HG03045 (cell line): ENCODE measurements around the gene CENPL.
A peak's percentile ranks its signal among the peaks of the same experiment; 100 is the strongest.
"Not testable (repeated sequence)": the region's sequence is repeated elsewhere in the genome, so short reads cannot be mapped to it uniquely, and the experiment has no call there.

ENCODE experiments used
- ATAC-seq: cut with Tn5 transposase; IDR thresholded peaks from one replicate; pipeline ENCODE4 v1.9.1; 2021; ENCODE audit warnings: mild to moderate bottlenecking, moderate library complexity; ENCODE audit not compliant: unreplicated experiment

Gene CENPL

GRCh38 chr1:173857363-173857917, 32.8 kb upstream of the CENPL start:
- ATAC-seq: no peak

- ATAC-seq: no peak
Observed at GRCh38 chr1:173856903-173857302, 32.2 kb upstream of the CENPL start.

- ATAC-seq: no peak
Observed at GRCh38 chr1:173856014-173856413, 31.3 kb upstream of the CENPL start.

- no peak for ATAC-seq
Observed at GRCh38 chr1:173853074-173853473, 28.4 kb upstream of the CENPL start.

- no peak for ATAC-seq
Observed at GRCh38 chr1:173852105-173852504, 27.4 kb upstream of the CENPL start.

DNA sequence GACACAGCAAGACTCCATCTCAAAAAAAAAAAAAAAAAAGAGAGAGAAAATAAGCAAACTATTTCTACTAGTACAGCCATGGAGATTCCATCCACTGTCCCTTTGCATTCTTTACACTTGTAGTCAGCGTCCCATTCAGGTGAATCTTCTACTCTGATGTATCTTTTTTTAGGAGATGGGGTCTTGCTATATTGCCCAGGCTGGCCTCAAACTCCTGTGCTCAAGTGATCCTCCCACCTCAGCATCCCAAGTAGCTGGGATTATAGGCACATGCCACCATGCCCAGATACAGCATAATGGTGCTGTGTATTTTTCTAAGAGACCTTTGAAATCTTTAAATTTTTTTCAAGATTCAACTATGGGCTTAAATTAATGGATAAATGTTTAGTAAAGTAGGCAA, 8.1 kb upstream of the CENPL start:
- no peak for ATAC-seq

DNA sequence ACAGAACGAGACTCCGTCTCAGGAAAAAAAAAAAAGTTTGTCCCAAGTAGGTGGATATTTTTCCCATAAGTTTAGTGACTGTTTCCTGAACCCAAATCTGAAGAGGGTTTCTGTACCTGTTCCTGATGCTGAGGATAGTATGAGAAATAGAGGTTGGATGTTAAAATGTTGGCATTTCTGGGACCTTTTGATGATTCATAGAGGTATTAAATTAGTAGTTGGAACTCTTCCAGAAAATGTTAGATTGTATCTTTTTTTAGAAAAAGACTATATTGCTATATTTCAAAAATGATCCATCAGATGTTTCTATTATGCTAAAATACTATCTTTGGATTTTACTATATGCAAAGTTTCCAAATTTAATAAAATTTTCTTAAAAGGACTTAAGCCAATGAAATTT, 2.9 kb upstream of the CENPL start:
- no peak for ATAC-seq

DNA sequence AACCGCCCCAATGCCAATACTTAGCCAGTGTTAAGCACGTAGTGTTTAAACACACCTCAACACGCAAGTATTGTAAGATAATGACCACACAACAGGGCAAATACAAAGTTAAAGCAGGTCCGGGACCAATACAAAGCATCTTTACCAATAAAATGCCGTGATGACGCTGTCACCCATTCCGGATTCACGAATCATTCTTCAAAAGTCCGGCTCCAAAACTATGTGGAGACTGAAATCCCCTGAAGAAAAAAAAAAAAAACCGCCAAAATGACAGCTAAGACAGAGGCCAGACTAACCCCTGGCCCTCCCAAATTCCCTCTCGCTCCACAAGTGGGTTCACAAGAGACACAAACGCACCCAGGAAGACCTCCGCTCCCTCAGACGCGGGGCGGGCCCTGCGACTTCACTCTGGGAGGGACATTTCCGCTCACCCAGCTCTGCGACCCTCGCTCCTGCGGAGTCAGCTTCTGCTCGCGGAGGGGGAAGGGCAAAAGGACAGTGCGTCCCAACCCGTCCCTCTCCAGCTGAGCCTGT, 835 bp downstream of the CENPL start:
- peak; percentile 36 for ATAC-seq

GRCh38 chr1:173821680-173822079, 3.0 kb downstream of the CENPL start:
- no peak for ATAC-seq

DNA sequence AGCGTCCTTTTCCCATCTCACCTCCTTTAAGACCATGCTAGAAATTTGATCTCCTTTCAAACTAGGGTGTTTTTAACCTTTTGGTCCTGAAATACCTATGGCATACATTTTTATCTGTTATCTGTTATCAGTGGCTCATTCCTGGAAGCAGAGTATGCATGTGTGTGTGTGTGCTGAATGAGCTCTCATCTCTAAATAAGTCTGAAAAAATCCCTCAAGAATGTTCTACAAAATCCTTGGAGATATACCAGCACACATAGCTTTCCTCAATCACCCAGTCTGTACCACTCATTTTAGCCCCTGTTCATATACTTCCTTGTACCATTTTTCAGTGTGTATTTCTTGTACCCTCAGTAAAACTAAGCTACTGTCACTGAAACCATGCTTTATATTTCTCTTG, 6.2 kb downstream of the CENPL start:
- ATAC-seq: no peak

DNA sequence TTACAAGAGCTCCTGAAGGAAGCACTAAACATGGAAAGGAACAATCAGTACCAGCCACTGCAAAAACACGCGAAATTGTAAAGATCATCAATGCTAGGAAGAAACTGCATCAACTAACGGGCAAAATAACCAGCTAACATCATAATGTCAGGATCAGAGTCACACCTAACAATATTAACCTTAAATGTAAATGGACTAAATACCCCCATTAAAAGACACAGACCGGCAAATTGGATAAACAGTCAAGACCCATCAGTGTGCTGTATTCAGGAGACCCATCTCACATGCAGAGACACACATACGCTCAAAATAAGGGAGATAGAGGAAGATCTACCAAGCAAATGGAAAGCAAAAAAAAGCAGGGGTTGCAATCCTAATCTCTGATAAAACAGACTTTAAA, 11.0 kb downstream of the CENPL start:
- not testable (repeated sequence) for ATAC-seq

- ATAC-seq: no peak
Observed at GRCh38 chr1:173802961-173803360, 21.7 kb downstream of the CENPL start.

DNA sequence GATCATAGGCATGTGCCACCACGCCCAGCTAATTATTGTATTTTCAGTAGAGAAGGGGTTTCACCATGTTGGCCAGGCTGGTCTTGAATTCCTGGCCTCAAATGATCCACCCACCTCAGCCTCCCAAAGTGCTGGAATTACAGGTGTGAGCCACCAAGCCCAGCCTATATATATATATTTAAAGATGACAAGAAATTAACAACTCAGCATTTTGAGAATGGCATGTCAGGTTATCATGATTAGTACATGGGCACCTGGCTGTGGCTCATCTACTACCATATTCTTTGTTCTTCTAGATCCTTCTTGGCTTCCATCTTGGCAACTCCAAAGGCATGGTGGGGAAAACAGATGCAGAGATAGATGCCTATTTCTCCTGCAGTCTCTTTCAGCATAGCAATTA, 24.7 kb downstream of the CENPL start:
- ATAC-seq: not testable (repeated sequence)

- no peak for ATAC-seq
Observed at GRCh38 chr1:173798078-173798477, 26.6 kb downstream of the CENPL start.

DNA sequence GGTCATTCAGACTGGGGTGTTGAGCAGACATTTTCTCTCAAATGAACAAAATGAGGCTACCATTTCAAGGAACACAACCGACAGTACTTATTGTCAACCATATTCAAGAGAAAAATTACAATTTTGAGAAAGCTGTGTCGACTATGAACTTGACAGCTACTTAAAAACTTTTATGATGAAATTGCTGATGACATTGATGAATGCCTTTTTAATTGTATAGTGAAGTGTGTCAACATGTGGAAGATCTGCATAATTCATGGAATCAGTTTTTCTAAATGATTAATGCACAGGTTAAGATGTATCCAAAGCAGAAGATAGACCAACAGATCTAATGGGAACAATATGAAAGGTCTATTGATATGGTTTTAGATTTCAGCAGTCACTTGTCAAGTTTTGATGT, 34.8 kb downstream of the CENPL start:
- no peak for ATAC-seq

DNA sequence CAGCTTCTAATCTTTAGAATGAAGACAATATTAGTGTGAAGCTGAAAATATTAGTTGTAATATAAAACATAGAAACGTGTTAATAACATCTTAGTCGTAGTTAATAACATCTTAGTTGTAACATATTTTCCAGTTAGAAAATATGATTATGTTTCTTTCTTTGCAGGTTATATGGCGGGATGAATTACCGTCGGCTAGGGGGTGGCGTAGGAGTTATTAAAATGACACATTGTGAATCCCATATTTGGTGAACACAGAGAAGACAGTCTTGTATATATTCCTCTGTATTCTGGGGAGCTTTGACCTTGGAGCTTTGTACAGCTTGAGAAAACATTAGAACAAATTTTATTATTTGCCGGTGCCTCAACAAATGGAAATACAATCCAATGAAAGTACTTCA, 39.7 kb downstream of the CENPL start:
- ATAC-seq: no peak

DNA sequence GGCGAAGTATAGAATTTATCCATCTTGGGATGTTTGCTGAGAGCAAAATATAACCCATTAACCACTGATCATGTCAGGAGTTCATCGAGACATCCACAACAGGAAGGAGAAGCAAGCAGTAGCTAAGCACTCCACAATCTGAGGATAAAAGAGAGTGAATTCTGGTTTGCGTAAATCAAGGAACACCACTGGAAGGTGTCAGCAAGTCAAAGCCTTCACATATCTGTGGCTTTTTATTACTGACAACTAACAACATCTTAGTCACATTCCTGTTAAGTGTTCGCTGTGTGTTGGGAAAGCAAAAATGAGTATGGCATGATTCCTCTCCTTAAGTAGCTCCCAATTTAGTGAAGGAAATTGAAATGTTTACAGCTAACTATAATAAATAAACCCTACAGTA, 44.7 kb downstream of the CENPL start:
- no peak for ATAC-seq

GRCh38 chr1:173775578-173776226, 49.0 kb downstream of the CENPL start:
- ATAC-seq: no peak

DNA sequence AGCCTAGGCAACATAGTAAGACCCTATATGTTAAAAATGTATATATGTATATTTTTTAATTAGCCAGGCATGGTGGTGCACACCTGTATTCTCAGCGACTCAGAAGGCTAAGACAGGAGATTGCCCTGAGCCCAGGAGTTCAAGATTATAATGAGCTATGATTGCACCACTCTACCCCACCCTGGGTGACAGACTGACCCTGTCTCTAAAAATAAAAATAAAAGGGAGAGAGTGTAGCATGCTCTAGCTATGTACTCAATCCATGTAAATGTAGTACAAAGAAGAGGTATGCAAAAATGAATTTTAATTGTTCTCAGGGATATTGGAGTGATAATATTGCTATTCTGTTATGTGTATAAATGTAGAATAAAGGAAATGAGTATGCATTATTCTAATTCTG, 53.1 kb downstream of the CENPL start:
- no peak for ATAC-seq

DNA sequence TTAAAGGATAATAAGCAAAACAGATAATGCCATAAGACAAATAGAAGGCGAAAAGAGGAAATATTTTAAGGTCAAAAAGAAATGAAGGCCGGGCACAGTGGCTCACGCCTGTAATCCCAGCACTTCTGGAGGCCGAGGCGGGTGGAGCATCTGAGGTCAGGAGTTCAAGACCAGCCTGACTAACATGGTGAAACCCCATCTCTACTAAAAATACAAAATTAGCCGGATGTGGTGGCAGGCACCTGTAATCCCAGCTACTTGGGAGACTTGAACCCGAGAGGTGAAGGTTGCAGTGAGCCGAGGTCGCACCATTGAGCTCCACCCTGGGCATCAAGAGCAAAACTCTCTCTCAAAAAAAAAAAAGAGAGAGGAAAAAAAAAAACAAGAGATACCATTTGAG, 54.4 kb downstream of the CENPL start:
- not testable (repeated sequence) for ATAC-seq

- no peak for ATAC-seq
Observed at GRCh38 chr1:173768827-173769226, 55.9 kb downstream of the CENPL start.

DNA sequence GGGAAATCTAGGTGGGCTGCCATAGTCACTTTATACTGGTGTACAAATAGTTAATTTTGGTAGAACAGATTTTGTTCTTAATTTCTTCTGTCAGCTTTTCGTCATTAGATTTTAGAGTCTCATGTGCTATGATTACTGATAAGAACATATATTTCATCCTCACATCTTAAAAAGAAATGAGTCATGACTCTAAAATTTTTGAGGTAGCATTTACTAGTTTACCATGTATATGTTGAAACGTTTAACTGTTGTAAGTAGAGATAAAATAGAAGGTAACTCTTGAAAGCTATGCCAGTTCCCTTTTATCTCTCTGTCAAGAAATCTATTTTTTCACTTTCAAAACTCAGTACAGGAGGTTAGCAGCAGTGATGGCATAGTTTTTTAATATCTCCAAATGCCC, 56.5 kb downstream of the CENPL start:
- no peak for ATAC-seq

GRCh38 chr1:173764331-173764730, 60.4 kb downstream of the CENPL start:
- ATAC-seq: not testable (repeated sequence)
